COLO829 (cell line): ENCODE data around the gene ZNF416.

Experiments
- DNase-seq: peaks from one replicate; pipeline ENCODE4 v3.0.0; 2012; ENCODE audit warnings: low spot score

Gene ZNF416

DNA sequence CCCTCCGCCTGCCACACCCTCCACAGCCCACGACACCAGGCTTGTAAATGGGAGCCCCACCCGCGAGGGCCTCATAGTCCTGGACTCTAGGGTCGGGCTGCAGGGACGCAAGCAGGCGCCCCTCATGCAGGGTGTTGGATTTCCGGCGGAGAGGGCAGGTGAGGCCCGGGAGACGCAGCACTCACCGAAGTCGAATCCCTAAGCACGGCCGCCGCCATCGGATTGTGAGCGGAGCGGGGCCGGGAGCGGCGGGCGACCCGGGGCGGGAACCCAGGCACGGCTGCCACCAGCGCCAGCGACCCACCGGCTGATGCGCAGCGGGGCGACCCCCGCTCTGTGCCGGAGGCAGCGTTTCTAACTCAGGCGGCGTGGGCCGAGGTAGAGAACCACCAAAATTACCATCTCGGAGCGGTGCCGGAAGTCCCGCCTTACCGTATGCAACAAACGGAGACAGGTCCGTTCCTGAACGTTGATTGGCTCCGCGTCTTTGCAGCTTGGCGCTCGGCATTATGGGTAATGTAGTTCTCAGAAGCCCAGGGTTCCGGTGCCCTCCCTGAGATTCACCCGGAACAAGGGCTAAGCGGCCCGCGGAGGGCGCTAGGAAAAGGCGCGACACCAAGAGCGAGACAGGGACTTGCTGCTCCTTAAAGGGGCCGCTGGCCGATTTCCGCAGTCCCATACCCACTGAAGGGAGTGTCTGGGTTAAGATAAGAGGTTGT lies at the start of gene ZNF416:
Gene ZNF416 (minus strand): TSS at position 425 of the 719 bp plus-strand sequence. CDS start 207 bp downstream, at position 218.
- DNase-seq = peak; percentile 97

DNA sequence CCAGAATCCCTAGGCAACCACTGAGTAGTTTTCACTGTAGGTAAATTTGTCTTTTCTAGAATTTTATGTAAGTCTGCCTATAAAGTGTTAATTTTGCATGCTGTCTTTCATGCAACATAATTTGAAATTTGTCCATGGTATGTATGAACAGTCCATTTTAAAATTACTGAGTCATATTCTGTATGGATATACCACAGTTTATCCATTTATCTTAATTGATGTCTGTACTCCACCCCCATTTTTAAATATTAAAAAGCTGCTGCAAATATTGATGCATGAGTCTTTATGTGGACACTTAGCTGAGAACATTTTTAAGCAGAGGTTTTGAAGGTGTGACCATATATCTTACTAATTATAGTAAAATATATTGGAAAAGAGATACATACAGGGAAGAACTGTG lies 44.4 kb upstream of the ZNF416 start:
- no peak for DNase-seq

- DNase-seq = no peak
These were observed 42.1 kb upstream of the ZNF416 start for GRCh38 chr19:57620673-57621348.

DNA sequence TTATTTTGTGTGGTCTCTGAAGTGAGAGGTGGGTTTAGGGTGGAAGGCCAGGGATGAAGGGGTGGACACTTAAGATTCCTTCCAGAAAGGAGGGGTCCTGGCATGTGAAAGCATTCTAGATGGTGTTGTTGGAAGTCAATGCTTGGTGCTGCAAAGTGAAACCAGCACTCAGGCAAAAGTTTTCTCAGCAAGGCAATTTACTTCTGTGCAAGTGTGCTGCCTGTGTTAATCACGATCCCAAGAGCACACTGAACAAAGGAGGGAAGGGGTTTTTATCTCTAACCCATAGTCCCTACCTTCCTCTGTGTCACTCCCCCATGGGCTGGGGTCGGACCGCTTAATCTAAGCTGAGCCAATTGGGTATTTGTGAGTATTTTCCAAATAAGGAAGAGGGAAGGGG lies 36.6 kb upstream of the ZNF416 start:
- no peak for DNase-seq

- DNase-seq = peak; percentile 88
These were observed 35.4 kb upstream of the ZNF416 start, which contains the start of gene ZNF134 for GRCh38 chr19:57613941-57614743. TSS of gene ZNF134 (plus strand) at chr19:57614242. CDS start at chr19:57619469, 5,227 bp downstream.

- no peak for DNase-seq
These were observed 32.4 kb upstream of the ZNF416 start for GRCh38 chr19:57611113-57611512.

DNA sequence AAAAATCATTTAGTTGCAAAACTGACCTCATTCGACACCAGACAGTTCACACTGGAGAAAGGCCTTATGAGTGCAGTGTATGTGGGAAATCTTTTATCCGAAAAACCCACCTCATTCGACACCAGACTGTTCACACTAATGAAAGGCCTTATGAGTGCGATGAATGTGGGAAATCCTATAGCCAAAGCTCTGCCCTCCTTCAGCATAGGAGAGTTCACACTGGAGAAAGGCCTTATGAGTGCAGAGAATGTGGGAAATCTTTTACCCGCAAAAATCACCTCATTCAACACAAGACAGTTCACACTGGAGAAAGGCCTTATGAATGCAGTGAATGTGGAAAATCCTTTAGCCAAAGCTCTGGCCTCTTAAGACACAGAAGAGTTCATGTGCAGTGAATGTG lies 28.2 kb upstream of the ZNF416 start:
- no peak for DNase-seq

DNA sequence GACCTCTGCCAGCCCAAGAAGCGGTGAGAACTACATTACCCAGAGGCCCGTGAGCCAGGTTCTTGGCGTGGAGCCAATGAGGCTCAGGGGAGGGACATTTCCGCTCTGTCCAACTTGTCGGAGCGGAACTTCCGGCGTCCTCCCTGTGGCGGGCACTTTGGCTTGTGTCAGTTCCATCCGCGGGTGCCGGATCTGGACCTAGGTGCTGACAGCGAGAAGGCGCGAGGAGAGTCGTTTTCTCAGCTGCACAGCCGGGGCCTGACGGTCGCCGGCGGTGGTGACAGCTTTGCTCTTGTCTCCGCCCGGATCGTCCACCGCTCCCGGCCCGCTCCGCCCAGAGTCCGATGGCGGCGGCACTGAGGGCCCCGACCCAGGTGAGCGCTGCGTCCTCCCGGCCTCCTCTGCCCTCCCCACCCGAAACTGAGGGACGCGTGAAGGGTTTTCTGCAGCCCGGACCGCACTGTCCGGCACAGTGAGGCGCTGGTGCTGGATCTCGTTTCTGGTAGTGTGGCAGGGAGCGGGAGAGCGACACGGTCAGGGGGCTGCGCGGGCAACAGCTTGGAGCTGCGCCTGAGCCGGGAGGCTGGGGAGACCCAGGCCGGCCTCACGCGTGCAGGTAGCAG lies 21.2 kb upstream of the ZNF416 start, which contains the start of gene ZNF530:
Gene ZNF530 (plus strand): TSS at position 125 of the 623 bp plus-strand sequence. CDS start 4,461 bp downstream, outside the sequence.
- DNase-seq = peak; percentile 94

- DNase-seq = no peak
These were observed 20.7 kb upstream of the ZNF416 start for GRCh38 chr19:57599377-57599760.

- DNase-seq = no peak
These were observed 8.8 kb upstream of the ZNF416 start for GRCh38 chr19:57587529-57587928.

DNA sequence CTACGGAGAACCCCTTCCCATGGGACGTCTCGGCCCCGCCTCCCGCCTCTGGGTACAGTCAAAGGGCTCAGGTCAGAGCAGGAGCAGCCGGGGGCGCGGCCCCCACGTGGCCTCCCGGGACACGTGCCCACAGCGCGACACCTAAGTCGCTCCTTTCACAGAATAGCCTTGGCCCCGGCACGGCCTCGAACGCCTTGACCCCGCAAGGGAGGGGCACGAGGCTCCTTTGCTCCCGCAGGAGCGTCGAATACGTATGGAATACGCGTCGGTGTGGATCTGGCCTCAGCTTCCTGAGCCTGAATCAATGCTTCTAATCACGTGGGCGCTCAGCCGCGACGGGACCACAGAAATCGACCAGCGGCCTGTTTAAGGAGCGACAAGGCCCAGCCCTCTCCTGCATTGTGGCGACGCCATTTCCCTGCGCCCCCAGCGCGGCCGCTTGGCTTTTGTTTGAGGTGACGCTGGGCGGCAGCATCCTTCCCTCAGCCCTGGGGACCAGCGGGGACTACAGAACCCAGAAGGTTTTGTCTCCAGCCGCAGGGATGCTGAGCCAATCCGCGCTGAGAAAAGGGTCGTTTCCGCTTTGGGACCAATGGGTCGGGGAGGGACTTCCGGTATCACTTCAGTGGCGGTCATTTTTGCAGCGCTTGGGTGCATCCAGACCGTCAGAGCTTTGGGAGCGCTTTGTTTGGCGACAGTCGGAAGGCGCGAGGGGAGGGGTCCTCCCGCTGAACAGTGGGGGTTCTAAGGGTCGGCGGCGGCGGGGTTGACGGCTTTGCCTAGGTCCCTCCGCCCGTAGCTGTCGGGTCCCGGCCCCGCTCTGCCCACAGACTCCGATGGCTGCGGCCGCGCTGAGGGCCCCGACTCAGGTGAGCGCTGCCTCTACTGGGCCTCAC lies 5.1 kb upstream of the ZNF416 start, which contains the start of gene ZIK1:
Gene ZIK1 (plus strand): TSS at position 625 of the 896 bp plus-strand sequence. CDS start 212 bp downstream, at position 837.
- DNase-seq = no peak

- no peak for DNase-seq
These were observed 4.4 kb upstream of the ZNF416 start for GRCh38 chr19:57583104-57583520.

DNA sequence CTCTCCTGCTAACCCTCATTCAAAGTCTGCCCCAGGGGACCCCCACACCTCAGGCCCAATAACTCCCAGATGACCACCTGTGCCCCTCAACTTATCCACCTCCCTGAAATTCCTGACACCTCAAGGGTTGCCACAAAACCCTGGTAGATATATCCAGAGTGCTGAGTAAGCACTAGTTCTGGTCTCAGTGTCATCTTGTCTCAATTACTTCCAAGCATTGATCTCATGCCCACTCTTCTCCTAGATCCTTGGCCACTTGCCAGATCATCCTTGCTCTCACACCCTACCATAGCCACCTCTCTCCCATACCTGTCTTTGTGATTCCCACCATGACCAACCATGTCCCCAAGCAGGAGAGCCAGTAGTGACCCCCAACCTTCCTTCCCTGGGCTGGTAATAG lies 2.0 kb downstream of the ZNF416 start:
- no peak for DNase-seq

DNA sequence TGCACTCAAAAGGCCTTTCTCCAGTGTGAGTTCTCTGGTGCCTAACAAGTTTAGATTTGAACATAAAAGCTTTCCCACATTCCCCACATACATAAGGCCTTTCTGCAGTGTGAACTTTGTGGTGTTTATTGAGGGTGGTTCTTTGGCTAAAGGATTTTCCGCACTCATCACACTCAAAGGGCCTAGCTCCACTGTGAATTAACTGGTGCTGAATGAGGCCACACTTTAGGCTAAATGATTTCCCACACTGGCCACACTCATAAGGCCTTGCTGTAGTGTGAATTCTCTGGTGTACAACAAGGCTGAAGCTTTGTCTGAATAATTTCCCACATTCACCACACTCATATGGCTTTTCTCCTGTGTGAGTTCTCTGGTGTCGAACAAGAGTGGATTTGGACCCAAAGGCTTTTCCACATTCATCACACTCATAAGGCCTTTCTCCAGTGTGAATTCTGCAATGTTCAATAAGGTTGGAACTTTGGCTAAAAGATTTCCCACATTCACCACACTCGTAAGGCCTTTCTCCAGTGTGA lies 6.2 kb downstream of the ZNF416 start:
- DNase-seq = no peak

- no peak for DNase-seq
These were observed 8.0 kb downstream of the ZNF416 start for GRCh38 chr19:57570707-57571106.

GRCh38 chr19:57566396-57567265 lies 12.1 kb downstream of the ZNF416 start:
- no peak for DNase-seq

GRCh38 chr19:57563547-57563946 lies 15.2 kb downstream of the ZNF416 start:
- DNase-seq = no peak

- peak; percentile 35 for DNase-seq
These were observed 18.6 kb downstream of the ZNF416 start for GRCh38 chr19:57560049-57560491.

DNA sequence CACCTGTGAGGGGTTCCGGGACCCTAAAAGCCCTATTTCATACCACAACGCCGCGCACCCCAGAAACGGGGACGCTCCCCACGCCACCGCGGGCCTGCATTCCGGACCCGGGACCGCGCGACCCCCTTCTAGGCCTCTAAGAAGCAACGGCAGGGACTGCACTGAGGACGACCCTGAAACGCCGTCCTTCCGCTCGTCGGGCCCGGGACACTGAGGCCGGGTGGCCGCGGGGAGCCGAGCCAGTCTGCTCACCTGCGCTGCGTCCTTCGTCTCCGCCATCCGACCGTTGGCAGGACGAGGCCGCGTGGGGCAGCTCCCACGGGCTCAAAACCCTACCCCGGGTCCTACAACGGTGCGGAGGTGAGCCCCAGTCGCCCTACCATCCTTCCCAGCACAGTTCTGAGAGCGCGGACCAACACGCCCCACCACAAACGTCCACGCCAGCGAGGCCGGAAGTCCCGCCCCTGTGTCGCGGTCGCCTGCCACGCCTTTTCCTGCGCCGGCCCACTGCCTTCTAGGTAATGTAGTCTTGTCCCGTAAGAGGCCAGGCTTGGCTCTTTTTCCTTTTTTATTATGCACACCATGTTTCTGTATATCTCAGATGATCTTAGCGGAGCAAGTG lies 19.2 kb downstream of the ZNF416 start, which contains the start of gene ZNF550:
Gene ZNF550 (minus strand): TSS at position 460 of the 622 bp plus-strand sequence. CDS start 181 bp downstream, at position 279.
- DNase-seq = peak; percentile 91
